ENCODE data around the gene RABGAP1.

RABGAP1 gene

DNA sequence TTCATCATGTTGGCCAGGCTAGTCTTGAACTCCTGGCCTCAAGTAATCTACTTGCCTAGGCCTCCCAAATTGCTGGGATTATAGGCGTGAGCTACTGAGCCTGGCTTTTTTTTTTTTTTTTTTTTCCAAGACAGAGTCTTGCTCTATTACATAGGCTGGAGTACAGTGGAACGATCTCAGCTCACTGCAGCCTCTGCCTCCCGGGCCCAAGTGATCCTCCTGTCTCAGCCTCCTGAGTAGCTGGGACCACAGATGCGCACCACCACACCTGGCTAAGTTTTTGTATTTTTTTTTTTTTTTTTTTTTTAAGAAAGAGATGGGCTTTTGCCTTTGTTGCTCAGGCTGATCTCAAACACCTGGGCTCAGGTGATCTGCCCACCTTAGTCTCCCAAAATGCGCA lies 66.4 kb downstream of the RABGAP1 start:
- no peak for DNase-seq (ENCODE audit: low read depth in 2 of 2, low spot score in 1 of 2)

DNA sequence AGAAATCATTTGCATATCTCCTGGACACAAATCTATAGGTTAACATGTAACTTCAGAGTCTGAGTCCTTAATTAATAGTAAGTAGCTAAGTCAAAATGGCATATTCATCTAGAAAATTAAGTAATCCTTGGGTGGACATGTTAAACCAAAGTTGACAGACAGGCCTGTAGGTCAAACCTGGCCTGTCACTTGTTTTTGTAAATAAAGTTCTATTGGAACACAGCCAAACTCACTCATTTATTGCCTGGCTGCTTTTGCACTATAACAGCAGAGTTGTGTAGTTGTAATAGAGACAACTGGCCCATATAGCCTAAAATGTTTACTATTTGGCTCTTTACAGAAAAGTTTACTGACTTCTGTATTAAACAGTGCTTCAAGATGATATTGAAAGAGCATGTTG lies 68.1 kb downstream of the RABGAP1 start:
- DNase-seq (ENCODE audit: low read depth in 2 of 2, low spot score in 1 of 2), result no peak

DNA sequence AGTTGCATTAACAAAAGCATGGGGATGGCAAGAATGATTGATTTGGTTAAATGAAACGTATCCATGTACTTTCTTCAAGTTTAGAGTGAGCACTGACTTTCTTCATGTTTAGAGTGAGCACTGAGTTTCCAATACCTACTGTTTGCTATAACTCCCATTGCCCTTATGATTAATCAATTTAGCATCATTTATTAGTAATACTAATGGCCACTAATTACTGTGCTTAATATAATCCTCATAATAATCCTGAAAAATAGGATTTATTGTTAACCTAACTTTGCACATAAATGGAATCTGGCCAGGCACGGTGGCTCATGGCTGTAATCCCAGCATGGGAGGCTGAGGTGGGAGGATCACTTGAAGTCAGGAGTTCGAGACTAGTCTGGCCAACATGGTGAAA lies 70.6 kb downstream of the RABGAP1 start:
- no peak for DNase-seq (ENCODE audit: low read depth in 2 of 2, low spot score in 1 of 2)

DNA sequence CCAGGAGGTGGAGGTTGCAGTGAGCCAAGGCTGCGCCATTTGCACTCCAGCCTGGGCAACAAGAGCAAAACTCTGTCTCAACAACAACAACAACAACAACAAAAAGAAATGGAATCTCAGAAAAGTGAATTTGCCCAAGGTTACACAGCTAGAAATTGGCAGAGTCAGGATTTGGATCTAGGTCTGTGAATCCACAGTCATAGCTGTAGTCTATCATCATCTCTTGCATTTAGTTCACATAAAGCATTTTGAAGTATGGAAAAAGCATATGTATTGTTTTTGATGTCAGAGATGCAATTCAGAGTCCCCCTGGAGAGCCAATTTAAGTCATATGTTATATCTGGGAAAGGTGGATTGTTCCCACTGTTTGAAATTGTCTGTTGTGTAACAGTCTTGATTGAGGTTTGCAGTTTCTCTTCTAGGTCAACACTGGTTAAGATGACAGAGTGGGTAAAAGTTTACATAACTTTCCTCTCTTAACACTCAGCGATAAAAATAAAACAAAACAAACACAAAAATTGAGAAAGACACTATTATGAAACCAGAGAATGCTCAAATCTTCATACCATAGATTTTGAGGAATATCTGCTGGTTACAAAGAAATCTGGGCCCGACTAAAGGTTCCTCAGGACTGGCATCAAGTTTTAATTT lies 71.2 kb downstream of the RABGAP1 start:
- DNase-seq (ENCODE audit: low read depth in 2 of 2, low spot score in 1 of 2), result no peak

DNA sequence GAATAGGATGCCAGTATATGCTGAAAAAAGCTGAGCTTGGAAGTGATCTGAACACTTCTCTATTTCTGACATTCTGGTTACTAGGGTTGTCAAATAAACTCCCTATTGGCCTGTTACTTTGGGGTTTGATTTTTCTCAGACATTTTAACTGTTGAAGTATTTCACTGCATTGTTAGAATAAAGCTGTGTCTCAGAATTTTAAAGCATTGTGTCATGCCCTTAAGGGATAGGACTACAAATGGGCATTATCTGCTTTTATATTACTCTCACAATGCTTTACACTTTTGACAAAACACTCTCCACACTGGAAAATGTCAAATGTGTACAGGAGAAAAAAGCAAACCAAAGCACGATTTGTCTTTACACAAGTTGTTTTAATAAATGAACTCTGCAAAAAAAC lies 75.8 kb downstream of the RABGAP1 start:
- no peak for DNase-seq (ENCODE audit: low read depth in 2 of 2, low spot score in 1 of 2)

DNA sequence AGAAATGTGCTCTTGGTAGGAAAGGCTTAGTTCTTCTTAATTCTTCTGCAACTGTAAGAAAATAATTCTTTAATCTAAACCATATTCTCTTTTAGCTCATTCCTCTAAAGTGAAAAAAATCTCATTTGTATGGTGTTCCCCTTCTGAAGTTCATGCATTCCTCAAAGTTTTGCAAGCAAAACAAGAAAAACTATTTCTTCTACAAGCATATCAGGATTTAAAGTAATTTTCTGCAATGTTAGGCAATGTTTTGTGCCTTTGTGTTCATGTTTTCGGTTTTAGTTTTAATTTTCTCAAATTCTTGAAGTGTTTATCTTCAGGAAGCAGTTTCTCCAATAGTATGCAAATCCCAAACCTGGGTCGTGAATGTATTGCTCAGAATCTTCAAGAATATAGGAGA lies 80.0 kb downstream of the RABGAP1 start:
- no peak for DNase-seq (ENCODE audit: low read depth in 2 of 2, low spot score in 1 of 2)

DNA sequence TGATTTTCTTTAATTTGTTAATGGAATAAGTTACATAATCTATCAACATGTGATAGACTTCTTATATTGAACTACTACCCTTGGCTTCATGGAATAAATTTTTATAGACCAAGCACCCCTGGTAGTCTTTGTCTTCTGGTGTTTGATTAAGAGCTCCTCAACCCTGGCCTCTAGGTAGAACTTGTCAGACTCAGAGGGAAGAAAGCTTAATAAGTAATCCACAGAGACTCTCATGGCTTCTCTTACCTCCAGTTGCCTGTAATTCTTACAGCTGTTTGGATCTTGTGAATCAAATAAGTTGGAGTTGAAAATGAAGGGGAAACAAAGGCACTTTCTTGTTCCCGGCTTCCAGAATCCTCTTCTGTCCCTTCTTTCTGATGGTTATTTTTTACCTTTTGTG lies 85.6 kb downstream of the RABGAP1 start:
- no peak for DNase-seq (ENCODE audit: low read depth in 2 of 2, low spot score in 1 of 2)

DNA sequence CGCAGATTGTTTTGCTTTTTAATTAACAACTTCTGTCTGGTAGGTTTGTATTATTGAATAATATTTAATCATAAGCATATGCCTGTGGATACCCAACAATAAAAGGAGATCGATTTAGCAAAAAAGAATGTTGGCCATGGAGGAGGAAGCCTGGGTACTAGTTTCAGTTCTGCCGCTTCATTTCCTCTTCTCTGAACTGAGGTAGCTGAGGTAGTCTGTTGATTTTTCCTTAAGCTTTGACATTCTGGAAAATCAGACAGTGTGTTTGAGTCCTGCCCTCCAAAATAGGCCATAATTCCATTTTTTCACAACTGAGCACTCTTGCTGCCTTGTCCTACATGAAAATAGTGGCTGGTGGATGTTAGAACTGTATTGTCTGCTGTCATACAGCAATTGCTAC lies 86.7 kb downstream of the RABGAP1 start:
- no peak for DNase-seq (ENCODE audit: low read depth in 2 of 2, low spot score in 1 of 2)

DNA sequence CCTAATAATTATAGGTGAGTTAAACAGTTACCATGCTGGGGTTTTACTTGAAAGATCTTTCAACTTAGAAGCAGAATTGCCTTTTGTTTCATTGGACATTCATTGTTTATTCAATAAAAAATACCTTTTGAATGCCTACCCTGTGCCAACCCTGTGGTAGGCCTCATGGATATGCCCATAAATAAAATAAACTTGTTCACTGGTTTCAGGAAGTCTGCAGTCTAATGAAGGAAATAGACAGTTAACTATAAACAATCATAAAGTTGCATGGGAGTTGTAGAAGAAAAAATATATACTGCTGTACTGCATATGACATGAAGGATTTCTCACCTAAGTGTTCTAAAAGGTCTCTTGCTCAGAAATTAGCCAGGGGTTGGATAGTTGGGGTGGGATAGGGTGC lies 87.3 kb downstream of the RABGAP1 start:
- no peak for DNase-seq (ENCODE audit: low read depth in 2 of 2, low spot score in 1 of 2)

DNA sequence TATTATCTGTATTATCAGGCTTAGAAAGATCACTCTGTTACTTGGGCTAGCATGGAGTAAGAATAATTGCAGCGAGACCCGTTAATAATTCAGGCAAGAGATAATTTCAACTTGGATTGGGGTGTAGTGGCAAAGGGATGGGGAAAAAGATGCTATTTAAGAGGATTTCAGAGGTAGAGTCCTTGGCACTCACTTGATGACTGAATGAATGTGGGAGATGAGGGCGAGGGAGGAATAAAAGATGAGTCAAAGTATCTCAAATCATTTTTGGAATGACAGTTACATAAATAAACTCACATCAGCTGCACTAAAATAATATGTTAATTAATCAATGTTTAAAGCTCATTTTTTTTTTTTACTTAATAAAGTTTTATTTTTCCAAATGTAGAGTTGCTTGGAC lies 88.2 kb downstream of the RABGAP1 start:
- no peak for DNase-seq (ENCODE audit: low read depth in 2 of 2, low spot score in 1 of 2)

DNA sequence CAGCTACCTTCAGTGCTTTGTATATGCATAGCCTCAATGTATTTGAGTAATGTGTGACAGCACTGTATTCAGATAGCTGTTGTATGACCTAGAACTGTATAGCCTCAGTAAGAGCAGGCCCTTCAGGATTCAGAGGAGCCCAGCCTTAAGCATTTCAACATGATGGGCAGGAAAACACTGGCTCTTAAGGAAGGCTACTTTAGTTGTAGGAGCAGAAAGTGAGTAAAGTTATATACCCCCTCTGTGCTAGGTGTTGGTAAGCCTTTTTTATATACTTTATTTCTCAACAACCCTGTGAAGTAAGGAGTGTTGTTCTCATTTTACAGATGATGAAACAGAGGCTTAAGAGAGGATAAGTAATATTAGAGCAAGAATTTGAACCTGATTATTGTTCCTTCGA lies 91.1 kb downstream of the RABGAP1 start:
- no peak for DNase-seq (ENCODE audit: low read depth in 2 of 2, low spot score in 1 of 2)

DNA sequence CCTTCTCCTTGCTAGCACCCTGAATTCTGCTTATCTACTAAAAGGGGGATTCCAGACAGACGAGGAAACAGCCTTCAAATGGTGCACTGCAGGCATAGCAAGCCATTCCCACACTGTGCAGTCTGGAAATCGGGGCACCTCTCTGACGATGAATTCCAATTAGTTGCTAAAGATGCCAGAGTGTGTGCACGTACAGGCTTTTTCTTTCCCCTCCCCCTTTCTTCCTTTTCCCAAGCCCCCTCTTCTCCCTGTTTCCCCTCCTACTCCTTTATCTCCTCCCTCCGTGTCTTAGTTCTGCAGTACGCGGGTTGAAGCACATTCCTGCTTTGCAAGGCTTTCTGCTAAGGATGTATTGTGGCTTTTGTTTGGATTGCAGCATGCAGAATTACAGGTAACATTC lies 92.5 kb downstream of the RABGAP1 start, which contains the start of gene GPR21:
Gene GPR21 (plus strand): TSS at position 316 of the 400 bp plus-strand sequence. CDS start 900 bp downstream, outside the sequence.
- DNase-seq (ENCODE audit: low read depth in 2 of 2, low spot score in 1 of 2), result no peak

DNA sequence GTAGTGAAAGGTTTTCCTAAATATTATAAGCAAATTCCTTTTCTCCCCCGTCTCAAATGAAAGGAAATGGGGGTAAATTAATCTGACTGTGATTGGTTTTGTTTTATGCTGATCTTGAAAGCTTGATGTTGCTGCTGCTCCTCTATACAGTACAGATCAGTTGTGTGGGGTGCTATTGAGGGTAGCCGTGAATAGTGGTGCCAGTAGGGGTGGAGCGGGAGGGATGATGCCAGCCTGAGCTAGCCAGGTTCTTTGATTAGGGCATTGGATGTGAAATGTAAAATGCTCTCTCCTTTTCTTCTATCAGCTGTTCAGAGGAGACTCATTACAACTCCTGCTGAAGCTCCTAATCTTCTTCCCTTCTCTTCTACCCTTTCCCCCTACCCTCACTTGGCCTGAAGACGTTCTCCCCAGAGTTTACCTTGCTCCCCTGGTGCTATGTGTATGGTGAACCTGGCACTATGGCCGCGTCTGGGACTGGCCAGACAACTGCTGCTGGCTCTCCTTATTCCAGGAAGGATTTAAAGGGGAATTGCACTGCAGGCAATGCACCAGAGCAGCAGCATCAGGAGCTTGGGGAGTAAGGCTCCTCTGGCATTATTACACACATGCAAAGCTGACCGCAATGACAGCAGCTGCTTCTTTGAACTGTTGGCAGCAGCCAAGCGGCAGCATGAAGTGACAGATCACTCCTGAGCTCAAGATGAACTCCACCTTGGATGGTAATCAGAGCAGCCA lies 93.2 kb downstream of the RABGAP1 start:
- DNase-seq (ENCODE audit: low read depth in 2 of 2, low spot score in 1 of 2), result no peak

DNA sequence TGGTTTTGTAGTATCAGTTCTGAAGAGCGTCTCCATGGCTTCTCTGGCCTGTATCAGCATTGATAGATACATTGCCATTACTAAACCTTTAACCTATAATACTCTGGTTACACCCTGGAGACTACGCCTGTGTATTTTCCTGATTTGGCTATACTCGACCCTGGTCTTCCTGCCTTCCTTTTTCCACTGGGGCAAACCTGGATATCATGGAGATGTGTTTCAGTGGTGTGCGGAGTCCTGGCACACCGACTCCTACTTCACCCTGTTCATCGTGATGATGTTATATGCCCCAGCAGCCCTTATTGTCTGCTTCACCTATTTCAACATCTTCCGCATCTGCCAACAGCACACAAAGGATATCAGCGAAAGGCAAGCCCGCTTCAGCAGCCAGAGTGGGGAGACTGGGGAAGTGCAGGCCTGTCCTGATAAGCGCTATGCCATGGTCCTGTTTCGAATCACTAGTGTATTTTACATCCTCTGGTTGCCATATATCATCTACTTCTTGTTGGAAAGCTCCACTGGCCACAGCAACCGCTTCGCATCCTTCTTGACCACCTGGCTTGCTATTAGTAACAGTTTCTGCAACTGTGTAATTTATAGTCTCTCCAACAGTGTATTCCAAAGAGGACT lies 94.2 kb downstream of the RABGAP1 start:
- DNase-seq (ENCODE audit: low read depth in 2 of 2, low spot score in 1 of 2), result no peak

DNA sequence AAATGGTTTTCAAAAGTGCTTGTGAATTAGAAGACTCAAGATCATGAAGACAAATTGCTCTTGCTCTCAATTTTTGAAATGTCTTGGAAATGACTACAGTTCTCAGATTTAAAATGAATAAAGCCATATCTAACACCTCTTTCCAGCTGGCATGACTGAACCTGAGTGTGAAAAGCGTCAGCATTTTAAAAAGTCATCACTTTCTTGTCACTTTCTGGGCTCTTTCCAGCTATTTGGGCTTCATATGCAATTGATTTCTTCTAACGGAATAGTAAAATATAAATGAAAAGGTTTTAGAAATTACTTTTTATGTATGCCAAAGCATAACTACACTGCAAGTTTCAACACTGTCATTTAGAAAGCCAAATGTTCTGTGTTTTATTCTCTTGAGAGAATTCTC lies 95.0 kb downstream of the RABGAP1 start:
- no peak for DNase-seq (ENCODE audit: low read depth in 2 of 2, low spot score in 1 of 2)

DNA sequence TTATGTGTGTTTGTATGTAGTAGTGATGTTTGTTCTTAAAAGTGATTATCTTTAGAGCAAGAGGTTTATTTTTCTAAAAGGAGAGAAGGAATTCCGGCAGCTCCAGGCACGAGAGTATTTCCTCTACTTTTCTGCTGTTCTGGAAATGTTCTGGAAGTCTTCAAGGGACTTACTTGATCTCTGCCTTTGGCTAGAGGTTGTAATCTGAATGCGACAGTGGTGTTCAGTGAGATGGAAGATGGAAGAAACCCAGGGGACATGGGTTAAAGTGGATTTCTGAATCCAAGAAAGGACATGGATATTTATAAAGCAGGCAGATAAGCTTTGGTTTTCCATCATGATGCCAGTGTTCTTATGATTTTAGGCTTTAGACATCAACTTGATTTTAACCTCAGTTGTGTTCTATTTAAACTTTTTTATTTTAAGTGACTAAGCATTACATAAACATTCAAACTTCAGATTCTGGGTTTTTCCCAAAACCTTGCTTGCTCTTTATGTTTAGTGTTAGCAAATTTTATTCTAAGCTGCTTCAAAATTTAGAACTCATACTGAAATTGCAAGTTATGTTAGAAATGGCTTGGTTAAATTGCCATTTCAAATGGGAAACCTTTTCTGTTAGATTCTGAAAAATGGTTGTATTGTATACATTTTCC lies 96.2 kb downstream of the RABGAP1 start:
- DNase-seq (ENCODE audit: low read depth in 2 of 2, low spot score in 1 of 2), result no peak

DNA sequence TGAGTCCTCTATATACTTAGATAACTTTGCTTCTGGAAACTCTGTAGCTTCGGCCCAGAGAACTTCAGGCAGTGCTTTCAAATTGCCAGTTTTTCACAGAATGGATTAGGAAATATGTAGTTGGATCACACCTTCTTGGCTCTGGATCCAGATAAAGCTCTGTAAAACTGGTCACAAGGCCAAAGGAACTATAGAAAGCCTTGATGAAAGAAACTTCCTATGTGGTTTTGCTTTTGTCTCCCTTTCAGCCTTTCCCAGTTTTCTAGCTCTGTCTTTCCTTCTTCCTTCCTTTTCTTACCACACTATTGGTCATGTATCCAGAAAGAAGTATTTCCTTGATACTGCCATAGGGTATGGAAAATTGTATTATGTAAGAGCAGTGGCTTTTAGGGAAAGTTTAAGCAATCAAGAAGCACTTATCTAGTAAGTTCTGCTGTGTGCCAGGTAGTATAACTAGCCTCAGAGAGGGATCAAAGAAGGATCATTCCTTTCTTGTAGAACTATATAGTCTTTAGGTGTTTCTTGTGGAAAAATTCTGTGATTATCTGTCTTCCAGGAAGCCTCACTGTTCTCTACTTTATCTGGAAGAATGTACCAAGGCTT lies 98.9 kb downstream of the RABGAP1 start:
- no peak for DNase-seq (ENCODE audit: low read depth in 2 of 2, low spot score in 1 of 2)

DNA sequence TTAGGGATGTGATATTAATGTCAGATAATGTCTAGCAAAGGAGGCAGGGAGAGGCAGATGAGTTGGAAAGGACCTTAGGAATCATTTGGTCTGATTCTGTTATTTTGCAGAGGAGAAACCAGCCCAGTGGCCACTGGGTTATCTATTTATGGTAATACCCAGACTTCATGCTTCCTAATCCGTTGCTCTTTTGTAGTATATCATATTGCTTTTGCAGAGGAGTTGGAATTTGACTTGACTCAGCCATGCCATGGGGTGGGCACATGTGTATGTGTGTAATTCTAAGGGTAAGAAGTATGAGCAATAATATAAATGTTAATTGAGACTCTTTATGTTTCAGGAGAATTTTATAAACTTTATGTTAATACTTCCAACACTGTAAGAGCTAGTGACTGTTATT lies 100.0 kb downstream of the RABGAP1 start:
- no peak for DNase-seq (ENCODE audit: low read depth in 2 of 2, low spot score in 1 of 2)

DNA sequence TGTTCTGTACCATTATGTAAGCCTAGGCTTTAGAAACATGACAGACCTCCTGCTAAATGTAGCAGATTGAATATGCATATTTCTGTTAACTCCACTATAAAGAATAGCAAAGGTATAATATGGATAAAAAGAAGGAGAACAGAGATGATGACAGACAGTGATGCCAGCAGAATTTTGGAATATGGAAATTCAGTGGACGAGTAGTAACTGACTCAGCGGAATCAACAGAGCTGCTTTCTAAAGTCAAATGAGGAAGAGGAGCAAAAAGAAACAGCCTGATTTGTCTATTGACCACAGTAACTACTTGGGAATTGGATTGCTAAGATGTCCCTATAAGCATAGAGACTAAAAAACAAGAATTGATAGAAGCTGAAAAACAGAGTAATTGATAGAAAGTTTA lies 100.7 kb downstream of the RABGAP1 start:
- DNase-seq (ENCODE audit: low read depth in 2 of 2, low spot score in 1 of 2), result no peak

DNA sequence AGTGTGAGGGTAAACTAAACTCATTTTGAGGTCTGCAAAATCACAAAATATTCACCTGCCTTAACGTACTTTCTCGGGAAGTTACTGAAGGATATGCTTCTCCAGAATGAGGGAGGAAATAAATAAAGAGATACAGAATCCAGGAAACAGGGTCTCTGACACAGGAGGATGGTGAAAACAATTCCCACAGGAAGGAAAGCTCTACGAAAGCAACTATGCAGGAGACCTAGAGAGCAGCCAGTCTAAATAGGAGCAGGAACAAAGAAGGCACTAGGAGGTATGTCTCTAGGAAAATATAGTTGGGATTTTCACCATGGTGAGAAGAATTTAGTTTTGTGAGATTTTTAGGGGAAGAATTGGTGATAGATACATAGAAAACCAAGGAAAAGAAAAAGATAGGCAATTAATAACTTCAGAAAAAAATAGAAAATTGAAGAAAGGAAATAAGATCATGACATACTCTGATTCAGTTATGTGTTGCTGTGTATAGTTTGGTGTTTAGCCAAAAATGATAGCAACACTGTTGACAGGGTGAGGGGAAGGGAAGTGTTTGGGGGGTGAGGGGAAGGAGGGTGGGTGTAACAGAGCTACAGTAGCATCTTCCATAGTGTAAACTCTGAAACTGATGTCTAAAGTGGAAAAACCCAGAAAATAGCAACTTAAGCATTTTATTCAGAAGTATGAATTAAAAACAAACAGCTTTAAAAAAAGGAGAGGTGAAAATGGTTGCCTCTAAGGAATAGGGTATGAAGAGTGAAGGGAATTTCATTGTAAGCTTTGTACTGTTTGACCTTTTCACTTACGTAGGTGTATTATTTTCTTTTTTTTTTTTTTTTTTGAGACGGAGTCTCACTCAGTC lies 102.5 kb downstream of the RABGAP1 start:
- DNase-seq (ENCODE audit: low read depth in 2 of 2, low spot score in 1 of 2), result no peak

DNA sequence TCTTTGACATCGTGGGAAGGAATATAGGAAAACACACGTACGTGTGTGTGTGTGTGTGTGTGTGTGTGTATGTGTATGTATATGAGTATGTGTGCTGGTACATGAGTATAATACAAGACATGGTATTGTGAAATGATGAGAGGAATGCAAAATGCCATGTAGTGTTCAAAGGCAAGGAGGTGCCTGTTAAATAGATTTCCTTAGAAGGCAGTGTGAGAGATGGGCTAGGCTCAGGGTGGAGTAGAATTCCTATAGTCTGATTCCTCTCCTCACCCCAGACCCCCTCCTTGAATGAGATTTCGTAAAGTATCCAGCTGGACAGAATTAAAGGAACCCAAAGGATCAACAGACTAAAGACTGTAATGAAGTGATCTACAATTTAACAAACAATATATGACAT lies 103.8 kb downstream of the RABGAP1 start:
- no peak for DNase-seq (ENCODE audit: low read depth in 2 of 2, low spot score in 1 of 2)

Measured in stimulated activated CD8-positive, alpha-beta memory T cell treated with anti-CD3 and anti-CD28 coated beads, Interleukin-4, amount 100 ng/mL, for 1 hour (primary cell).